ENCODE results near the gene KIF17.
A peak's percentile ranks its signal among the peaks of the same experiment; 100 is the strongest.

Gene KIF17

DNA sequence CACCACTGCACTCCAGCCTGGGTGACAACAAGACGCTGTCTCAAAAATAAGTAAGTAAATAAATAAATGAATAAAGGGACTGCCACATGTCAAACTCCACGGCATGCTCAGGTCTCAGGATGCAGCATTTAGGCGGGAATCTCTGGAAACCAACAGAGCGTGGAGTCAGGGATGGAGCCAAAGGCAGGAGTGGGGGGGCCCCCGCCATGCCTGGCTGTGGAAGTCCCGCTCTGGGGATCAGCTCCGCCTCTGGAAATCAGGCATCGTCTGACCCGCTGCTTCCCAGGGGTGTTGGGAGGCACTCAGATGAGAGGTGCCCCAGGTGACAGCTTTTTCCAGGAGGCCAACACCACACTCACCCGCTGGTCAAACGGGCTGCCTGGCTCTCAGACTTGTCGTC, 20.2 kb downstream of the KIF17 start:
- intact Hi-C loops (cut with DNase I; ENCODE audit: low total_unique reads), result loop anchor here (2.0 kb wide), 2 partner anchors 35 to 497 kb away; partner anchors contain the start of gene SH2D5
- TF ChIP-seq CTCF (IDR thresholded peaks at IDR 0.05), result no peak
- Histone ChIP-seq H3K4me3 (no peak overlapping the region), H3K27ac (peak overlapping the region; percentile 82 to 84), H3K36me3 (no peaks in the 10 kb centered on the region), H3K27me3 (no peaks in the 10 kb centered on the region), H3K9me3 (no peaks in the 10 kb centered on the region), H3K4me1 (peaks cover 0 to 12% (median 10%) of the 10 kb centered on the region in 4 donors)
- no peak for DNase-seq

GRCh38 chr1:20696397-20697333, 21.1 kb downstream of the KIF17 start:
- Histone ChIP-seq H3K27ac (peak overlapping the region; percentile 82 to 84), H3K4me3 (peak overlapping the region; percentile 57 to 74), H3K4me1 (peaks cover 0 to 12% (median 10%) of the 10 kb centered on the region in 4 donors), H3K36me3 (no peaks in the 10 kb centered on the region), H3K9me3 (no peaks in the 10 kb centered on the region), H3K27me3 (no peaks in the 10 kb centered on the region)
- peak; percentile 88 to 92 for DNase-seq
- peak; percentile 84 to 86 for TF ChIP-seq CTCF (IDR thresholded peaks at IDR 0.05)
- intact Hi-C loops (cut with DNase I; ENCODE audit: low total_unique reads), result loop anchor here (2.0 kb wide), 2 partner anchors 36 to 498 kb away; partner anchors contain the start of gene SH2D5

DNA sequence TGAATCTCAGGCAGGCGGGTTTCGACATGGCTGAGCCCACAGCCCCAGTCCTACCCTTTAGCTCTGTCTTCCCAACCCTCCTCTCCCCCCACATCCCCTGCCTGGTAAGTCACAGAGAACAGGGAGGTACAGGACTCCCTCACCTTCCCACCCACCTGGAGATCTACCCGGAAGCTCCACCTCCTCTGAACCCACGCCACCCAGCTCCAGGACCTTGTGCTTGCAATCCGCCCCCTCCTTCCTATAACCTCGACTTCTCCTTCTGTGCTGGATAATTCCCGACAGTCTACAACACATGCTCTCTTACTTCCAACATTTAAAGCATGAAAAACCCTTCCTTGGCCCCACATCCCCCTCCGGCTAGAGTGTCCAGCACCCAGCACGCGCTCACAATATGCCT, 22.3 kb downstream of the KIF17 start:
- intact Hi-C loops (cut with DNase I; ENCODE audit: low total_unique reads), result no loop called here
- Histone ChIP-seq H3K4me1 (peaks cover 0 to 12% (median 10%) of the 10 kb centered on the region in 4 donors), H3K27ac (no peak overlapping the region), H3K4me3 (no peak overlapping the region), H3K9me3 (no peaks in the 10 kb centered on the region), H3K27me3 (no peaks in the 10 kb centered on the region), H3K36me3 (no peaks in the 10 kb centered on the region)
- DNase-seq, result no peak
- no peak for TF ChIP-seq CTCF (IDR thresholded peaks at IDR 0.05)

GRCh38 chr1:20693623-20694022, 24.2 kb downstream of the KIF17 start:
- H3K9me3 ChIP-seq, result no peaks in the 10 kb centered on the region
- H3K27me3 ChIP-seq, result no peaks in the 10 kb centered on the region
- TF ChIP-seq CTCF (IDR thresholded peaks at IDR 0.05), result no peak
- peaks cover 0 to 12% (median 10%) of the 10 kb centered on the region in 4 donors for H3K4me1 ChIP-seq
- H3K4me3 ChIP-seq, result no peak overlapping the region
- no peak overlapping the region for H3K27ac ChIP-seq
- intact Hi-C loops (cut with DNase I; ENCODE audit: low total_unique reads), result no loop called here
- no peak for DNase-seq
- H3K36me3 ChIP-seq, result no peaks in the 10 kb centered on the region

DNA sequence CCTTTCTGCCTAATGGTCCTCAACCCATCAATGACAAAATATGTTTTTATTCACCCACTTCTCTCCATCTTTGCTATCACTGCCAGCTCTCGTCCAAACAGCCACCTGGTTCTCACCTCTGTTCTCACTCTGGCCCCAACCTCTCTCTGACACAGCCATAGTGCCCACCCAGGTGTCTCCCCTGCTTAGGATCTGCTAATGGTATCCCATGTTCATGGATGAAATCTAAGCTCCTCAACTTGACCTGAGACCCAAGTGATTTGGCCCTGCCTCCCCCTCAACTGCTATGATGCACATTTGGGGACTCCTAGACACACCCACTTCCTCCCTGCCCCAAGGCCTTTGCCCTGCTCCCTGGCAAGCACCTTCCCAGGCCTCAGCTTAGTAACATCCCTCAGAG, 25.9 kb downstream of the KIF17 start:
- no peaks in the 10 kb centered on the region for H3K27me3 ChIP-seq
- intact Hi-C loops (cut with DNase I; ENCODE audit: low total_unique reads), result no loop called here
- H3K4me1 ChIP-seq, result peaks cover 0 to 7% (median 6%) of the 10 kb centered on the region in 4 donors

More for the DNA sequence above, 25.9 kb downstream of the KIF17 start:
- Histone ChIP-seq H3K4me3 (no peak overlapping the region), H3K36me3 (no peaks in the 10 kb centered on the region), H3K9me3 (no peaks in the 10 kb centered on the region), H3K27ac (no peak overlapping the region)
- TF ChIP-seq CTCF (IDR thresholded peaks at IDR 0.05), result no peak
- DNase-seq, result no peak

Measured in tibial artery (tissue), 4 donors.